DND-41 (cell line): Measurements from ENCODE around the gene ABAT.

Experiments
- ATAC-seq: fragments of 200-7000 bp; cut with Tn5 transposase; 3 replicates; pipeline ENCODE4 v1.9.1; 2021; ENCODE audit warnings: low read depth; ENCODE audit not compliant: insufficient read depth
- DNase-seq: peaks from one replicate; pipeline ENCODE4 v3.0.0-alpha.2; 2020
- H2AFZ ChIP-seq: 2 replicates; pipeline ENCODE4 v1.6.0; 2012; ENCODE audit warnings: low read depth, low read length
- H3K27ac ChIP-seq: 2 replicates; pipeline ENCODE4 v1.5.1; 2012; ENCODE audit warnings: low read length, inconsistent platforms
- H3K27me3 ChIP-seq: fragments of 200-600 bp; sonication (generic); 2 replicates; pipeline ENCODE4 v1.6.0; 2012; ENCODE audit warnings: low read length, mild to moderate bottlenecking, inconsistent platforms; ENCODE audit not compliant: insufficient read depth, poor library complexity
- H3K36me3 ChIP-seq: 2 replicates; pipeline ENCODE4 v1.5.1; 2012; ENCODE audit warnings: low read length, inconsistent platforms; ENCODE audit not compliant: insufficient read depth
- H3K4me1 ChIP-seq: 2 replicates; pipeline ENCODE4 v1.5.1; 2012; ENCODE audit warnings: mild to moderate bottlenecking, low read length; ENCODE audit not compliant: insufficient read depth
- H3K4me2 ChIP-seq: 2 replicates; pipeline ENCODE4 v1.6.0; 2012; ENCODE audit warnings: mild to moderate bottlenecking, moderate library complexity, low read length, inconsistent platforms; ENCODE audit not compliant: insufficient read depth
- H3K4me3 ChIP-seq, 2 experiments: fragments of 200-600 bp in 1 of 2; shearing (Covaris generic) in 1 of 2; 2 replicates each; pipeline ENCODE4 v1.5.1; 2012 to 2016; ENCODE audit warnings: inconsistent platforms in 2 of 2, low read length in 2 of 2, mild to moderate bottlenecking in 2 of 2, low read depth in 1 of 2, moderate library complexity in 1 of 2
- H3K79me2 ChIP-seq: 2 replicates; pipeline ENCODE4 v1.6.0; 2012; ENCODE audit warnings: low read length, inconsistent platforms; ENCODE audit not compliant: insufficient read depth
- H3K9ac ChIP-seq: 2 replicates; pipeline ENCODE4 v1.6.0; 2012; ENCODE audit warnings: low read depth, mild to moderate bottlenecking, inconsistent platforms, low read length, moderate library complexity
- H3K9me3 ChIP-seq: 2 replicates; pipeline ENCODE4 v1.5.1; 2012; ENCODE audit warnings: low read length, moderate library complexity, mild to moderate bottlenecking, inconsistent platforms; ENCODE audit not compliant: insufficient read depth, severe bottlenecking
- H4K20me1 ChIP-seq: 2 replicates; pipeline ENCODE4 v1.6.0; 2012; ENCODE audit warnings: low read length; ENCODE audit not compliant: insufficient read depth
- CTCF ChIP-seq: IDR thresholded peaks from 2 replicates; pipeline ENCODE4 v1.5.1; 2012; ENCODE audit warnings: borderline replicate concordance, low read length, moderate library complexity, mild to moderate bottlenecking; ENCODE audit not compliant: poor library complexity, severe bottlenecking; ENCODE audit errors: extremely low read depth
- EZH2 ChIP-seq: IDR thresholded peaks from 3 replicates; pipeline ENCODE4 v1.6.1; 2012; ENCODE audit warnings: borderline replicate concordance, low read depth, mild to moderate bottlenecking, moderate library complexity, low read length, inconsistent platforms; ENCODE audit not compliant: severe bottlenecking

The ABAT gene

GRCh38 chr16:8735574-8735973, 61.2 kb downstream of the ABAT start:
- Histone ChIP-seq H3K9ac (no peak overlapping the region), H3K9me3 (peaks cover 4% of the 10 kb centered on the region), H3K27ac (no peak overlapping the region), H2AFZ (no peak overlapping the region), H3K27me3 (no peaks in the 10 kb centered on the region), H4K20me1 (no peaks in the 10 kb centered on the region), H3K4me1 (no peaks in the 10 kb centered on the region), H3K36me3 (no peaks in the 10 kb centered on the region; the same call in 1 of the 2 replicates), H3K4me2 (no peak overlapping the region), H3K4me3 (no peak overlapping the region), H3K79me2 (no peaks in the 10 kb centered on the region)
- ATAC-seq (no peak), DNase-seq (no peak)
- no peak for TF ChIP-seq EZH2
- TF ChIP-seq CTCF: no peak

GRCh38 chr16:8736123-8736668, 61.8 kb downstream of the ABAT start:
- Histone ChIP-seq H3K9me3 (peaks cover 4% of the 10 kb centered on the region), H3K9ac (no peak overlapping the region), H3K27me3 (no peaks in the 10 kb centered on the region), H3K36me3 (no peaks in the 10 kb centered on the region; the same call in 1 of the 2 replicates), H3K4me1 (no peaks in the 10 kb centered on the region), H4K20me1 (no peaks in the 10 kb centered on the region), H3K4me2 (no peak overlapping the region), H2AFZ (no peak overlapping the region), H3K79me2 (no peaks in the 10 kb centered on the region), H3K4me3 (no peak overlapping the region), H3K27ac (no peak overlapping the region)
- no peak for ATAC-seq
- TF ChIP-seq CTCF: no peak
- no peak for TF ChIP-seq EZH2
- no peak for DNase-seq

- H3K9ac ChIP-seq: no peak overlapping the region
- H3K27ac ChIP-seq: no peak overlapping the region
- no peaks in the 10 kb centered on the region for H3K36me3 ChIP-seq
- no peak for ATAC-seq
- DNase-seq: no peak
- H3K27me3 ChIP-seq: no peaks in the 10 kb centered on the region
- no peaks in the 10 kb centered on the region for H3K79me2 ChIP-seq
- H4K20me1 ChIP-seq: no peaks in the 10 kb centered on the region
- TF ChIP-seq EZH2 (no peak), CTCF (no peak)
- no peak overlapping the region for H3K4me2 ChIP-seq
- H3K9me3 ChIP-seq: no peaks in the 10 kb centered on the region
- no peak overlapping the region for H3K4me3 ChIP-seq
- H2AFZ ChIP-seq: no peak overlapping the region
- H3K4me1 ChIP-seq: no peaks in the 10 kb centered on the region
Observed at GRCh38 chr16:8739151-8739550, 64.7 kb downstream of the ABAT start.
